ENCODE results near the gene SOWAHC. TPM values are rescaled to one million over a fixed set of nuclear protein-coding genes. Genes with fewer than 3 reads are reported as not detected.

The SOWAHC gene
- total and polyA plus RNA-seq, 2 of the 13 experiments (the other 11 are each of a cell fraction or from before 2014, with no cell fraction given) = 21.2 to 22.5 TPM

DNA sequence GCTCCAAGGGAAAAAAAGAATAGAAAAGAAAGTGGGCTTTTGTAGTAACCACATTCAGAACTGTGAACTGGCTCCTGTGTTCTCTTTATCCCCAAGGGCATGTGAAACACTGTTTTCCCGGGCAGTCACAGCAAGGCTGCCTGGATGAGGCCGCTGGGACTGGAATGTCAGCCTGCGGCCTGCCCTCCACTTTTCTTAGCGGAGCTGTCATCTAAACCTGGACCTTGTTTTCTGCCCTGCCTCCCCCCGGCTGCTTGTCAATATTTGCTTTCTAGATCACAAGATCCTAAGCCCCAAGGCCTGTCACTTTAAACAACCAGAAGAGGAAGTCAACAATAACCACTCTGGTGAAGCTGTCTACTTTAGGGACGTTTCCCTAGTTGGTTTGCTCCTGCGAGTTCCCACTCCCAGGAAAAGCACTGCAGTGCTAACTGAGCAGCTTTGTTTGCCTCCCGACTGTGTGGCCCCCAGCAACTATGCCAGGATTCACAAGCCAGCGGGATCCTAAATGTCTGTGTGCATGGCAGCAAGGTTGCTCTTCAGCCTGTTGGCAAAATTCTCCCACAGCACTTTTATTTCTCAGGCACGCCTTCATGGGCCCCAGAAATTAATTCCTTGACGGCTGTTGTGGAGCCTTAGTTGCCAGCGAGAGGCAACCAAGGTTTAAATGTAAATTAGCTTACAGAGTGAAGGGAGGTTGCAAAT lies 30.6 kb downstream of the SOWAHC start (continued):
- TF ChIP-seq MLLT10 (CRISPR knock-in tag; IDR thresholded peaks at IDR 0.05) (no peak), ZNF7 (CRISPR knock-in tag; IDR thresholded peaks at IDR 0.05) (peak; percentile 32; the same call in 1 of the 2 replicates), ZNF256 (CRISPR knock-in tag; conservative IDR thresholded peaks at IDR 0.05) (peak; percentile 93), SMARCE1 (IDR thresholded peaks at IDR 0.05; ENCODE audit: borderline replicate concordance) (peak; percentile 18; the same call in 1 of the 2 replicates), ZNF672 (CRISPR knock-in tag; IDR thresholded peaks at IDR 0.05) (no peak), ZFYVE20 (CRISPR knock-in tag; IDR thresholded peaks at IDR 0.05; ENCODE audit: borderline replicate concordance, low read depth) (no peak)
- TF ChIP-seq, protein P1, sequence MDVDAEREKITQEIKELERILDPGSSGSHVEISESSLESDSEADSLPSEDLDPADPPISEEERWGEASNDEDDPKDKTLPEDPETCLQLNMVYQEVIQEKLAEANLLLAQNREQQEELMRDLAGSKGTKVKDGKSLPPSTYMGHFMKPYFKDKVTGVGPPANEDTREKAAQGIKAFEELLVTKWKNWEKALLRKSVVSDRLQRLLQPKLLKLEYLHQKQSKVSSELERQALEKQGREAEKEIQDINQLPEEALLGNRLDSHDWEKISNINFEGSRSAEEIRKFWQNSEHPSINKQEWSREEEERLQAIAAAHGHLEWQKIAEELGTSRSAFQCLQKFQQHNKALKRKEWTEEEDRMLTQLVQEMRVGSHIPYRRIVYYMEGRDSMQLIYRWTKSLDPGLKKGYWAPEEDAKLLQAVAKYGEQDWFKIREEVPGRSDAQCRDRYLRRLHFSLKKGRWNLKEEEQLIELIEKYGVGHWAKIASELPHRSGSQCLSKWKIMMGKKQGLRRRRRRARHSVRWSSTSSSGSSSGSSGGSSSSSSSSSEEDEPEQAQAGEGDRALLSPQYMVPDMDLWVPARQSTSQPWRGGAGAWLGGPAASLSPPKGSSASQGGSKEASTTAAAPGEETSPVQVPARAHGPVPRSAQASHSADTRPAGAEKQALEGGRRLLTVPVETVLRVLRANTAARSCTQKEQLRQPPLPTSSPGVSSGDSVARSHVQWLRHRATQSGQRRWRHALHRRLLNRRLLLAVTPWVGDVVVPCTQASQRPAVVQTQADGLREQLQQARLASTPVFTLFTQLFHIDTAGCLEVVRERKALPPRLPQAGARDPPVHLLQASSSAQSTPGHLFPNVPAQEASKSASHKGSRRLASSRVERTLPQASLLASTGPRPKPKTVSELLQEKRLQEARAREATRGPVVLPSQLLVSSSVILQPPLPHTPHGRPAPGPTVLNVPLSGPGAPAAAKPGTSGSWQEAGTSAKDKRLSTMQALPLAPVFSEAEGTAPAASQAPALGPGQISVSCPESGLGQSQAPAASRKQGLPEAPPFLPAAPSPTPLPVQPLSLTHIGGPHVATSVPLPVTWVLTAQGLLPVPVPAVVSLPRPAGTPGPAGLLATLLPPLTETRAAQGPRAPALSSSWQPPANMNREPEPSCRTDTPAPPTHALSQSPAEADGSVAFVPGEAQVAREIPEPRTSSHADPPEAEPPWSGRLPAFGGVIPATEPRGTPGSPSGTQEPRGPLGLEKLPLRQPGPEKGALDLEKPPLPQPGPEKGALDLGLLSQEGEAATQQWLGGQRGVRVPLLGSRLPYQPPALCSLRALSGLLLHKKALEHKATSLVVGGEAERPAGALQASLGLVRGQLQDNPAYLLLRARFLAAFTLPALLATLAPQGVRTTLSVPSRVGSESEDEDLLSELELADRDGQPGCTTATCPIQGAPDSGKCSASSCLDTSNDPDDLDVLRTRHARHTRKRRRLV (CRISPR knock-in tag; IDR thresholded peaks at IDR 0.05) = peak; percentile 95
- TF ChIP-seq, protein P2, sequence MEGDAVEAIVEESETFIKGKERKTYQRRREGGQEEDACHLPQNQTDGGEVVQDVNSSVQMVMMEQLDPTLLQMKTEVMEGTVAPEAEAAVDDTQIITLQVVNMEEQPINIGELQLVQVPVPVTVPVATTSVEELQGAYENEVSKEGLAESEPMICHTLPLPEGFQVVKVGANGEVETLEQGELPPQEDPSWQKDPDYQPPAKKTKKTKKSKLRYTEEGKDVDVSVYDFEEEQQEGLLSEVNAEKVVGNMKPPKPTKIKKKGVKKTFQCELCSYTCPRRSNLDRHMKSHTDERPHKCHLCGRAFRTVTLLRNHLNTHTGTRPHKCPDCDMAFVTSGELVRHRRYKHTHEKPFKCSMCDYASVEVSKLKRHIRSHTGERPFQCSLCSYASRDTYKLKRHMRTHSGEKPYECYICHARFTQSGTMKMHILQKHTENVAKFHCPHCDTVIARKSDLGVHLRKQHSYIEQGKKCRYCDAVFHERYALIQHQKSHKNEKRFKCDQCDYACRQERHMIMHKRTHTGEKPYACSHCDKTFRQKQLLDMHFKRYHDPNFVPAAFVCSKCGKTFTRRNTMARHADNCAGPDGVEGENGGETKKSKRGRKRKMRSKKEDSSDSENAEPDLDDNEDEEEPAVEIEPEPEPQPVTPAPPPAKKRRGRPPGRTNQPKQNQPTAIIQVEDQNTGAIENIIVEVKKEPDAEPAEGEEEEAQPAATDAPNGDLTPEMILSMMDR (CRISPR knock-in tag; IDR thresholded peaks at IDR 0.05) = peak; percentile 22; the same call in 1 of the 2 replicates
- TF ChIP-seq, protein P3, sequence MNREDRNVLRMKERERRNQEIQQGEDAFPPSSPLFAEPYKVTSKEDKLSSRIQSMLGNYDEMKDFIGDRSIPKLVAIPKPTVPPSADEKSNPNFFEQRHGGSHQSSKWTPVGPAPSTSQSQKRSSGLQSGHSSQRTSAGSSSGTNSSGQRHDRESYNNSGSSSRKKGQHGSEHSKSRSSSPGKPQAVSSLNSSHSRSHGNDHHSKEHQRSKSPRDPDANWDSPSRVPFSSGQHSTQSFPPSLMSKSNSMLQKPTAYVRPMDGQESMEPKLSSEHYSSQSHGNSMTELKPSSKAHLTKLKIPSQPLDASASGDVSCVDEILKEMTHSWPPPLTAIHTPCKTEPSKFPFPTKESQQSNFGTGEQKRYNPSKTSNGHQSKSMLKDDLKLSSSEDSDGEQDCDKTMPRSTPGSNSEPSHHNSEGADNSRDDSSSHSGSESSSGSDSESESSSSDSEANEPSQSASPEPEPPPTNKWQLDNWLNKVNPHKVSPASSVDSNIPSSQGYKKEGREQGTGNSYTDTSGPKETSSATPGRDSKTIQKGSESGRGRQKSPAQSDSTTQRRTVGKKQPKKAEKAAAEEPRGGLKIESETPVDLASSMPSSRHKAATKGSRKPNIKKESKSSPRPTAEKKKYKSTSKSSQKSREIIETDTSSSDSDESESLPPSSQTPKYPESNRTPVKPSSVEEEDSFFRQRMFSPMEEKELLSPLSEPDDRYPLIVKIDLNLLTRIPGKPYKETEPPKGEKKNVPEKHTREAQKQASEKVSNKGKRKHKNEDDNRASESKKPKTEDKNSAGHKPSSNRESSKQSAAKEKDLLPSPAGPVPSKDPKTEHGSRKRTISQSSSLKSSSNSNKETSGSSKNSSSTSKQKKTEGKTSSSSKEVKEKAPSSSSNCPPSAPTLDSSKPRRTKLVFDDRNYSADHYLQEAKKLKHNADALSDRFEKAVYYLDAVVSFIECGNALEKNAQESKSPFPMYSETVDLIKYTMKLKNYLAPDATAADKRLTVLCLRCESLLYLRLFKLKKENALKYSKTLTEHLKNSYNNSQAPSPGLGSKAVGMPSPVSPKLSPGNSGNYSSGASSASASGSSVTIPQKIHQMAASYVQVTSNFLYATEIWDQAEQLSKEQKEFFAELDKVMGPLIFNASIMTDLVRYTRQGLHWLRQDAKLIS (CRISPR knock-in tag; IDR thresholded peaks at IDR 0.05) = peak; percentile 83
- TF ChIP-seq, protein P4, sequence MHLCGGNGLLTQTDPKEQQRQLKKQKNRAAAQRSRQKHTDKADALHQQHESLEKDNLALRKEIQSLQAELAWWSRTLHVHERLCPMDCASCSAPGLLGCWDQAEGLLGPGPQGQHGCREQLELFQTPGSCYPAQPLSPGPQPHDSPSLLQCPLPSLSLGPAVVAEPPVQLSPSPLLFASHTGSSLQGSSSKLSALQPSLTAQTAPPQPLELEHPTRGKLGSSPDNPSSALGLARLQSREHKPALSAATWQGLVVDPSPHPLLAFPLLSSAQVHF (CRISPR knock-in tag; IDR thresholded peaks at IDR 0.05) = no peak; the same call in 1 of the 2 replicates
- TF ChIP-seq, protein P5, sequence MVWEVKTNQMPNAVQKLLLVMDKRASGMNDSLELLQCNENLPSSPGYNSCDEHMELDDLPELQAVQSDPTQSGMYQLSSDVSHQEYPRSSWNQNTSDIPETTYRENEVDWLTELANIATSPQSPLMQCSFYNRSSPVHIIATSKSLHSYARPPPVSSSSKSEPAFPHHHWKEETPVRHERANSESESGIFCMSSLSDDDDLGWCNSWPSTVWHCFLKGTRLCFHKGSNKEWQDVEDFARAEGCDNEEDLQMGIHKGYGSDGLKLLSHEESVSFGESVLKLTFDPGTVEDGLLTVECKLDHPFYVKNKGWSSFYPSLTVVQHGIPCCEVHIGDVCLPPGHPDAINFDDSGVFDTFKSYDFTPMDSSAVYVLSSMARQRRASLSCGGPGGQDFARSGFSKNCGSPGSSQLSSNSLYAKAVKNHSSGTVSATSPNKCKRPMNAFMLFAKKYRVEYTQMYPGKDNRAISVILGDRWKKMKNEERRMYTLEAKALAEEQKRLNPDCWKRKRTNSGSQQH (CRISPR knock-in tag; IDR thresholded peaks at IDR 0.05; ENCODE audit: low read depth) = no peak; the same call in 1 of the 2 replicates
- TF ChIP-seq, protein P6, sequence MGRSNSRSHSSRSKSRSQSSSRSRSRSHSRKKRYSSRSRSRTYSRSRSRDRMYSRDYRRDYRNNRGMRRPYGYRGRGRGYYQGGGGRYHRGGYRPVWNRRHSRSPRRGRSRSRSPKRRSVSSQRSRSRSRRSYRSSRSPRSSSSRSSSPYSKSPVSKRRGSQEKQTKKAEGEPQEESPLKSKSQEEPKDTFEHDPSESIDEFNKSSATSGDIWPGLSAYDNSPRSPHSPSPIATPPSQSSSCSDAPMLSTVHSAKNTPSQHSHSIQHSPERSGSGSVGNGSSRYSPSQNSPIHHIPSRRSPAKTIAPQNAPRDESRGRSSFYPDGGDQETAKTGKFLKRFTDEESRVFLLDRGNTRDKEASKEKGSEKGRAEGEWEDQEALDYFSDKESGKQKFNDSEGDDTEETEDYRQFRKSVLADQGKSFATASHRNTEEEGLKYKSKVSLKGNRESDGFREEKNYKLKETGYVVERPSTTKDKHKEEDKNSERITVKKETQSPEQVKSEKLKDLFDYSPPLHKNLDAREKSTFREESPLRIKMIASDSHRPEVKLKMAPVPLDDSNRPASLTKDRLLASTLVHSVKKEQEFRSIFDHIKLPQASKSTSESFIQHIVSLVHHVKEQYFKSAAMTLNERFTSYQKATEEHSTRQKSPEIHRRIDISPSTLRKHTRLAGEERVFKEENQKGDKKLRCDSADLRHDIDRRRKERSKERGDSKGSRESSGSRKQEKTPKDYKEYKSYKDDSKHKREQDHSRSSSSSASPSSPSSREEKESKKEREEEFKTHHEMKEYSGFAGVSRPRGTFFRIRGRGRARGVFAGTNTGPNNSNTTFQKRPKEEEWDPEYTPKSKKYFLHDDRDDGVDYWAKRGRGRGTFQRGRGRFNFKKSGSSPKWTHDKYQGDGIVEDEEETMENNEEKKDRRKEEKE (IDR thresholded peaks at IDR 0.05) = no peak
